ENCODE data around the gene KCNH2.

GRCh38 chr7:150926066-150926465 lies 52.1 kb downstream of the KCNH2 start:
- TF ChIP-seq, protein P1, sequence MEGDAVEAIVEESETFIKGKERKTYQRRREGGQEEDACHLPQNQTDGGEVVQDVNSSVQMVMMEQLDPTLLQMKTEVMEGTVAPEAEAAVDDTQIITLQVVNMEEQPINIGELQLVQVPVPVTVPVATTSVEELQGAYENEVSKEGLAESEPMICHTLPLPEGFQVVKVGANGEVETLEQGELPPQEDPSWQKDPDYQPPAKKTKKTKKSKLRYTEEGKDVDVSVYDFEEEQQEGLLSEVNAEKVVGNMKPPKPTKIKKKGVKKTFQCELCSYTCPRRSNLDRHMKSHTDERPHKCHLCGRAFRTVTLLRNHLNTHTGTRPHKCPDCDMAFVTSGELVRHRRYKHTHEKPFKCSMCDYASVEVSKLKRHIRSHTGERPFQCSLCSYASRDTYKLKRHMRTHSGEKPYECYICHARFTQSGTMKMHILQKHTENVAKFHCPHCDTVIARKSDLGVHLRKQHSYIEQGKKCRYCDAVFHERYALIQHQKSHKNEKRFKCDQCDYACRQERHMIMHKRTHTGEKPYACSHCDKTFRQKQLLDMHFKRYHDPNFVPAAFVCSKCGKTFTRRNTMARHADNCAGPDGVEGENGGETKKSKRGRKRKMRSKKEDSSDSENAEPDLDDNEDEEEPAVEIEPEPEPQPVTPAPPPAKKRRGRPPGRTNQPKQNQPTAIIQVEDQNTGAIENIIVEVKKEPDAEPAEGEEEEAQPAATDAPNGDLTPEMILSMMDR (IDR thresholded peaks at IDR 0.05), result no peak
- TF ChIP-seq POLR2AphosphoS5 (IDR thresholded peaks at IDR 0.05), result no peak
